Ovary (tissue), 9 donors: ENCODE results near the gene TBX2. TPM values are rescaled to one million over a fixed set of nuclear protein-coding genes. Genes with fewer than 3 reads are reported as not detected.

Source experiments
- DNase-seq, 5 donors: peaks; one replicate each; pipeline ENCODE4 v3.0.0-alpha.2; 2019 to 2020
- H3K27ac ChIP-seq, 2 donors: fragments of 200-600 bp; one replicate each; pipeline versions ENCODE4 v1.5.1 to v1.8.0; 2019 to 2022
- H3K27me3 ChIP-seq: fragments of 200-600 bp; one replicate; pipeline ENCODE4 v1.8.0; 2022
- H3K36me3 ChIP-seq: fragments of 200-600 bp; sonication (generic); one replicate; pipeline ENCODE4 v1.5.1; 2019
- H3K4me1 ChIP-seq: one replicate; pipeline ENCODE4 v1.8.1; 2013; ENCODE audit warnings: mild to moderate bottlenecking, moderate library complexity; ENCODE audit not compliant: insufficient read depth
- H3K4me3 ChIP-seq: fragments of 200-600 bp; sonication (generic); one replicate; pipeline ENCODE4 v1.5.1; 2017
- H3K9me3 ChIP-seq, 2 donors: fragments of 200-600 bp in 1 of 2; sonication (generic) in 1 of 2; one replicate each; pipeline versions ENCODE4 v1.5.1 to v1.8.1; 2013 to 2019; ENCODE audit warnings: mild to moderate bottlenecking in 1 of 2, moderate library complexity in 1 of 2
- CTCF ChIP-seq, 3 donors: fragments of 450-650 bp in 2 of 3; fragments of 200-600 bp in 1 of 3; IDR thresholded peaks; one replicate each; pipeline versions ENCODE4 v1.5.1 to v1.8.0; 2016 to 2022; ENCODE audit warnings: antibody characterized with exemption in 3 of 3, mild to moderate bottlenecking in 1 of 3
- EP300 ChIP-seq: sonication (generic); formaldehyde crosslinking; IDR thresholded peaks from one replicate; pipeline ENCODE4 v1.6.1; 2017; ENCODE audit warnings: antibody characterized with exemption
- POLR2A ChIP-seq: fragments of 450-650 bp; IDR thresholded peaks from one replicate; pipeline ENCODE4 v1.6.1; 2017; ENCODE audit warnings: antibody characterized with exemption, mild to moderate bottlenecking, moderate library complexity
- WGBS, 3 donors: extraction: QIAGEN DNeasy Blood & Tissue Kit in 1 of 3; methylation state at CpG; one replicate each; pipeline versions ENCODE4 v1.1.5 to v1.1.7; 2013 to 2017; 5-methylcytosine and 5-hydroxymethylcytosine counted together
- intact Hi-C, 4 donors: fragments of 100-400 bp; cut with DNase I; formaldehyde crosslinking; loops; one replicate each; pipeline versions ENCODE4 v1.11.0 to v1.15.1; 2022 to 2023
- polyA plus RNA-seq, 2 donors: library from polyadenylated mRNA; stranded (reverse); fragments of 200-250 nt in 1 of 2; fragments of 350-450 nt in 1 of 2; fragmentation: Illumina TruSeq in 1 of 2; extraction: RNeasy Lipid Tissue Mini Kit (QIAGEN cat#74804) in 1 of 2; gene quantifications; one replicate each; pipeline ENCODE4 v1.2.3, GENCODE V29; 2013 to 2014
- total RNA-seq, 7 donors: library from RNA; depleted of rRNA in 2 of 7; stranded (reverse); fragments of >200 nt in 2 of 7; fragmentation: NEBNext Ultra II Directional in 3 of 7; extraction: Animal tissue kit (Norgen Biotek cat#: 25700) in 3 of 7; gene quantifications; one replicate each; pipeline versions ENCODE4 v1.1.0 to v1.2.4, GENCODE V29; 2016 to 2023
- donor health status: DM: no; HTN: no; CAD: no; lungs with moderate emphysema.
- donor health status: DM: no; HTN: no; CAD: no.
- donor health status: Bipolar disorder and iron deficiency.
- donor health status: DM: yes; HTN: yes; CAD: no.
- donor health status: DM: no; HTN: no; CAD: no.
- donor health status: DM: yes; HTN: yes; CAD: no.

The TBX2 gene
- total and polyA plus RNA-seq, 9 donors: 4.8 to 22.2 (median 16.0) TPM

GRCh38 chr17:61411011-61411260 lies 11.3 kb downstream of the TBX2 start:
- Histone ChIP-seq H3K36me3 (no peaks in the 10 kb centered on the region), H3K9me3 (no peaks in the 10 kb centered on the region), H3K4me1 (peaks cover 5% of the 10 kb centered on the region), H3K4me3 (peak overlapping the region; percentile 61), H3K27me3 (no peaks in the 10 kb centered on the region), H3K27ac (peak overlapping the region; percentile 31 to 80)
- DNase-seq: peak in 1 of 5 donors; percentile 59
- intact Hi-C loops: loop anchor here in 3 of 4 donors (5.0 to 10.0 kb wide), 6 partner anchors 144 to 656 kb away; partner anchors contain the start of genes MED13 (in 2 of the 3) and INTS2 (in 1 of the 3)
- 5 to 12% (median 8%) methylated on average over 7 to 29 of the region's 29 CpGs for WGBS, 3 donors
- TF ChIP-seq CTCF (IDR thresholded peaks at IDR 0.05): no peak
- TF ChIP-seq EP300: no peak
- TF ChIP-seq POLR2A: no peak

GRCh38 chr17:61411261-61412142 lies 11.9 kb downstream of the TBX2 start:
- intact Hi-C loops: loop anchor here in 3 of 4 donors (5.0 to 10.0 kb wide), 6 partner anchors 143 to 656 kb away; partner anchors contain the start of genes MED13 (in 2 of the 3) and INTS2 (in 1 of the 3)
- H3K4me3 ChIP-seq: peak overlapping the region; percentile 61
- H3K4me1 ChIP-seq: peaks cover 7% of the 10 kb centered on the region
- peak; percentile 66 to 79 (median 71) for DNase-seq
- H3K36me3 ChIP-seq: no peaks in the 10 kb centered on the region
- TF ChIP-seq EP300 (no peak), CTCF (IDR thresholded peaks at IDR 0.05) (peak in 1 of 3 donors; percentile 6)
- H3K27me3 ChIP-seq: no peaks in the 10 kb centered on the region
- H3K9me3 ChIP-seq: no peaks in the 10 kb centered on the region
- H3K27ac ChIP-seq: peak overlapping the region; percentile 31 to 80
- WGBS, 3 donors: 2 to 5% (median 2%) methylated on average over 73 to 75 of the region's 75 CpGs

GRCh38 chr17:61412143-61412859 lies 12.7 kb downstream of the TBX2 start:
- TF ChIP-seq CTCF (IDR thresholded peaks at IDR 0.05): peak; percentile 97 to 99 (median 98)
- no peak for TF ChIP-seq EP300
- peak; percentile 51 for TF ChIP-seq POLR2A
- H3K27ac ChIP-seq: peak overlapping the region; percentile 31 to 80
- peak overlapping the region; percentile 61 for H3K4me3 ChIP-seq
- intact Hi-C loops: loop anchor here in 3 of 4 donors (5.0 to 10.0 kb wide), 6 partner anchors 142 to 655 kb away; partner anchors contain the start of genes MED13 (in 2 of the 3) and INTS2 (in 1 of the 3)
- H3K27me3 ChIP-seq: no peaks in the 10 kb centered on the region
- no peaks in the 10 kb centered on the region for H3K36me3 ChIP-seq
- 0 to 1% (median 0%) methylated on average over 41 to 69 of the region's 69 CpGs for WGBS, 3 donors
- peak; percentile 84 to 93 (median 87) for DNase-seq
- H3K9me3 ChIP-seq: no peaks in the 10 kb centered on the region
- peaks cover 9% of the 10 kb centered on the region for H3K4me1 ChIP-seq

GRCh38 chr17:61412860-61413660 lies 13.4 kb downstream of the TBX2 start:
- H3K4me3 ChIP-seq: peak overlapping the region; percentile 61
- H3K36me3 ChIP-seq: no peaks in the 10 kb centered on the region
- DNase-seq: peak in 2 of 5 donors; percentile 30 to 31
- TF ChIP-seq EP300 (no peak), POLR2A (no peak), CTCF (IDR thresholded peaks at IDR 0.05) (no peak)
- H3K27ac ChIP-seq: peak overlapping the region; percentile 31 to 80
- H3K9me3 ChIP-seq: no peaks in the 10 kb centered on the region
- WGBS, 3 donors: 12 to 14% (median 13%) methylated on average over 33 to 38 of the region's 38 CpGs
- no peaks in the 10 kb centered on the region for H3K27me3 ChIP-seq
- intact Hi-C loops: loop anchor here in 3 of 4 donors (5.0 to 10.0 kb wide), 6 partner anchors 142 to 654 kb away; partner anchors contain the start of genes MED13 (in 2 of the 3) and INTS2 (in 1 of the 3)
- H3K4me1 ChIP-seq: peaks cover 9% of the 10 kb centered on the region
